ENCODE measurements around the gene CDH15.

Gene CDH15

DNA sequence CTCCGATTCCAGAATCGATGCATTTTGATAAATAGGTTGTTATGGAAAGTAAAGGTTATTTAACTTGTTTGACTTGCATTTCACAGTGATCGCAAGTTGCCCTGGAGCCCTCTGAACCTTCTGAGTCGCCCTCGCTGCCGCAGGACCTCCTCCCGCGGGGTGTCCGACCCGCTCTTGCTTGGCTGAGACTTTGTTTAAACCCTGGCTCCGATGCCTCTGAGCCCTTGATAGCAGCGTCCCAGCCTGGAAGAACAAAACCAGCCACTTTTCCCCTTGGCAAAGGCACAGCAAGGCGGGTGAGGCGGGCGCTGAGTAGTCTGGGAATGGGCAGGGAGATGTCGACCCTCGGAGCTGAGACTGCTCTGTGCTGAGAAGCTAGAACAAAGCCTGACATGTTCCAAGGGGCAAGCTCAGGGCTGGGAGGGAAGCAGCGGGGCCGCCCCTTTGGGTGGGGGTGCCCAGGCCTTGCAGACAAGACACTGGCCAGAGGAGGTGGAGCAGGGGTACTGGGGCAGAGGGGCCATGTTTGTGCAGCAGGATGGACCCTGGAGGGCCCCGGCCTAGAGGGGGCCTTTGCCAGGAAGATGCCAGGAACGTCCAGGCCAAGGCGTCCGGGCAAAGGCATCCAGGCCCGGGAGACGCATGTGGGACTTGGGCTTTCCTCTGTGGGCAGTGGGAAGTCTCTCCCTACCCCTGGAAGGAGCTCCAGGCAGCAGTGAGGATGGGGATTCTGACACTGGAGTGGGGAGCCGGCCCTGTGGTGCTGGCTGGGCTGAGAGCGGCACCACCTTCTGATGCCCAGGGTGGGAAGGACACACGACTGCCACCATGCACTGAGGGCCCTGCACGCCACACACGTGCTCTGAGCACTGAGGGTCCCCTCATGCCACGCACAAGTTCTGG is 30.3 kb upstream of the CDH15 start:
- DNase-seq (ENCODE audit: low read depth in 2 of 2, low spot score in 1 of 2): no peak

DNA sequence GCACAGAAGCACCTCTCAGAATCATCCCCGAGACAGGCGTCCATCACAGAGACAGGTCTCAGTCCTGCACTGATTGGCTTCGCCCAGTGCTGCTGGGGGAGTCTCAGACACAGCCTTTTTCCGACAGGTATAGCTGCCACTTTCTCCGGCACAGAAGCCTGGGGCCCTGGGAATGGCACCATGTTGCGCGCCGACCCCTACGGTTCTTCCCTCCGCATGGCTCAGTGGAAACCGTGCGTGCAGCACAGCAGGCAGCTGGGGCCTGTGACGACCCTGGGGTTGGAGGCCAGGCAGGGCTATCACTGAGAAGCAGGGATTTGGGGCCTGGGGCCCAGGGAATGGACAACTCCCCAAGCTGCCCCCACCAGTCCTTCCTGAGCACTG is 29.7 kb upstream of the CDH15 start:
- DNase-seq (ENCODE audit: low read depth in 2 of 2, low spot score in 1 of 2): no peak

GRCh38 chr16:89142474-89143195 is 28.9 kb upstream of the CDH15 start:
- no peak for DNase-seq (ENCODE audit: low read depth in 2 of 2, low spot score in 1 of 2)

DNA sequence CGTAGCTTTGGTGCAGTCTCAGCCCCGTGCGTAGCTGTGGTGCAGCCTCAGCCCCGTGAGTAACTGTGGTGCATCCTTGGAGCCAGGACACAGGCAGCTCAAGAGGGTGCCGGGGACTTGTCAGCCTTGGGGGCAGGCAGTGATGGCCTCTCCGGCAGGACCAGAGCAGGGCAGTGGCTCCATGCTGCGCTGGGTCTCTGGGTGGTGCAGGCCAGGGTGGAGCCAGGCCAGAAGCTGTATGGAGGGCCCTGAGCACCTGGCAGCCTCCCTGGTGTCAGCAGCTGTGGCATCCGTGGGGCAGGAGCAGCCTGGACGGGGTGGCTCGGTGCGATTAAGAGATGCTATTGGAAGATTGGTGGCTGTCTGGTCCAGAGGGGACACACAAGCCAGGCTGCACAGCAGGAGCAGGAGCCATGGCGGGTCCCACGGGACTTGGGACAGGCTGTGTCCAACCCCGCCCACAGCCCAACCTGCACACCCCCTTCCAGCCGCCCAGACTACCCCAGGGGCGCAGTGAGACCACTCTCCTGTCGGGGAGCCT is 28.3 kb upstream of the CDH15 start:
- no peak for DNase-seq (ENCODE audit: low read depth in 2 of 2, low spot score in 1 of 2)

- no peak for DNase-seq (ENCODE audit: low read depth in 2 of 2, low spot score in 1 of 2)
Measured at GRCh38 chr16:89143911-89144675, 27.5 kb upstream of the CDH15 start.

- no peak for DNase-seq (ENCODE audit: low read depth in 2 of 2, low spot score in 1 of 2)
Measured at GRCh38 chr16:89144681-89145080, 26.9 kb upstream of the CDH15 start.

DNA sequence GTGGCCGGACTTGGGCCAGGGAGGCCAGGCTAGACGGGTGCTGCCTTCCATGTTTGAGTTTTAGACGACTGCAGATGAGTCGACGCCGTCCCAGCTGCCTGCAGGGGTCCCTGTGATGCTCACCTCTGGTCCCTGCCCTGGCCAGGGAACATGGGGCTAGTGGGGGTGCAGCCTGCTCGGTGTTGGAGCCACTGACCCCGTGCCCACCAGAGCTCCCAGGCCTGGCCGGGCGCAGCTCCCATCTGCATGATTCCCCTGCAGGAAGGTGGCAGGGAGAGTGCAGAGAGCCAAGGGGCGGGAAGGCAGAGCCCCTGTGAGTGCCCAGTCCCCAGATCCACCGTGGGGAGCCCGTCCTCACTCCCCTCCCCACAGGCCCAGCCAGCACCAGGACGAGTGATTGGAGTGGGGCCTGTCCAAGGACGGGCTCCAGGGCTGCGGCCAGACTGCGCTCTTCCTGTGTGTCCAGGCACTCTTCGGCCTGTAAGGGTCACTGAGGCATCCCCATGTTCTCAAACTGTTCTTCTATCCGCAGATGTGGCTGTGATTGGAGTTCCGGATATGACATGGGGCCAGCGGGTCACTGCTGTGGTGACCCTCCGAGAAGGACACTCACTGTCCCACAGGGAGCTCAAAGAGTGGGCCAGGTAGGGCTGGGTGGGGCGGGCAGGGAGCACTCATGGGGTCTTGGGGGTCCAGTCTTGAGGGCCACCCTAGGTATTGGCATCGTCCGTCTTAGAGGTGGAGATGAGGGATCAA is 26.0 kb upstream of the CDH15 start:
- DNase-seq (ENCODE audit: low read depth in 2 of 2, low spot score in 1 of 2): no peak

GRCh38 chr16:89146211-89147005 is 25.1 kb upstream of the CDH15 start:
- no peak for DNase-seq (ENCODE audit: low read depth in 2 of 2, low spot score in 1 of 2)

DNA sequence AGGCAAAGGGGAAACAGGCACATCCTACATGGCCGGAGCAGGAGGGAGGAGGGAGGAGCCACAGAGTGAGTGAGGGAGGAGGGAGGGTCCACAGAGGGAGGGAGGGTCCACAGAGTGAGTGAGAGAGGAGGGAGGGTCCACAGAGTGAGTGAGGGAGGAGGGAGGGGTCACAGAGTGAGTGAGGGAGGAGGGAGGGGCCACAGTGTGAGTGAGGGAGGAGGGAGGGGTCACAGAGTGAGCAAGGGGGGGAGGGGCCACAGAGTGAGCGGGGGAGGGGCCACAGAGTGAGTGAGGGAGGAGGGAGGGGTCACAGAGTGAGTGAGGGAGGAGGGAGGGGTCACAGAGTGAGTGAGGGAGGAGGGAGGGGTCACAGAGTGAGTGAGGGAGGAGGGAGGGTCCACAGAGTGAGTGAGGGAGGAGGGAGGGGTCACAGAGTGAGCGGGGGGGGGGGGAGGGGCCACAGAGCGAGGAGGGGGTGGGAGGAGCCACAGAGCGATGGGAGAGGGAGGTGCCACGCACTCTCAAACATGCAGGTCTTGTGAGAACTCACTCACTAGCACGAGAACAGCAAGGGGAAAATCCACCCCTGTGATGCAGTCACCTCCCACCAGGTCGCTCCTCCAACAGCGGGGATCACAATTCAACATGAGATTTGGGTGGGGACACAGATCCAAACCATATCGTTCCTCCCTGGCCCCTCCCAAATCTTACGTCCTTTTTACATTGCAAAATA is 24.3 kb upstream of the CDH15 start:
- DNase-seq (ENCODE audit: low read depth in 2 of 2, low spot score in 1 of 2): no peak

DNA sequence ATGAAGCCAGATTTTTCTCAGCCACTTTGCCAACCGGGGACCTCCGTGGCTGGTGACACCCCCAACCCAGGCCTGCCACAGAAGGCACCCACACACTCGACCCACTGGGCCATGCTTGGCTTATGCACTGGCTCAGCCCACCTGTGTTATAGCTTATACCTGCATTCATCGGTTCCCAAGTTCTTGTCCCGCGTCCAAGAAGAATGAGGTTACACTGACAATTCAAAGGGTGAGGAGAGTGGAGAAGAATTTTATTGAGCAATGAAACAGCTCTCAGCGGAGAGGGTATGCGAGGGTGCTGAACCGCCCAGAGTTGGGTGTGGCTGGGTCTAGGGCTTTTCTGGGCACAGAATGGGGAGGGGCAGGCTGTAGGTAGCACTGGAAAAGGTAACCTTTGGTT is 22.2 kb upstream of the CDH15 start:
- DNase-seq (ENCODE audit: low read depth in 2 of 2, low spot score in 1 of 2): no peak

GRCh38 chr16:89150090-89150835 is 21.3 kb upstream of the CDH15 start:
- no peak for DNase-seq (ENCODE audit: low read depth in 2 of 2, low spot score in 1 of 2)

GRCh38 chr16:89150981-89151380 is 20.6 kb upstream of the CDH15 start:
- DNase-seq (ENCODE audit: low read depth in 2 of 2, low spot score in 1 of 2): no peak

DNA sequence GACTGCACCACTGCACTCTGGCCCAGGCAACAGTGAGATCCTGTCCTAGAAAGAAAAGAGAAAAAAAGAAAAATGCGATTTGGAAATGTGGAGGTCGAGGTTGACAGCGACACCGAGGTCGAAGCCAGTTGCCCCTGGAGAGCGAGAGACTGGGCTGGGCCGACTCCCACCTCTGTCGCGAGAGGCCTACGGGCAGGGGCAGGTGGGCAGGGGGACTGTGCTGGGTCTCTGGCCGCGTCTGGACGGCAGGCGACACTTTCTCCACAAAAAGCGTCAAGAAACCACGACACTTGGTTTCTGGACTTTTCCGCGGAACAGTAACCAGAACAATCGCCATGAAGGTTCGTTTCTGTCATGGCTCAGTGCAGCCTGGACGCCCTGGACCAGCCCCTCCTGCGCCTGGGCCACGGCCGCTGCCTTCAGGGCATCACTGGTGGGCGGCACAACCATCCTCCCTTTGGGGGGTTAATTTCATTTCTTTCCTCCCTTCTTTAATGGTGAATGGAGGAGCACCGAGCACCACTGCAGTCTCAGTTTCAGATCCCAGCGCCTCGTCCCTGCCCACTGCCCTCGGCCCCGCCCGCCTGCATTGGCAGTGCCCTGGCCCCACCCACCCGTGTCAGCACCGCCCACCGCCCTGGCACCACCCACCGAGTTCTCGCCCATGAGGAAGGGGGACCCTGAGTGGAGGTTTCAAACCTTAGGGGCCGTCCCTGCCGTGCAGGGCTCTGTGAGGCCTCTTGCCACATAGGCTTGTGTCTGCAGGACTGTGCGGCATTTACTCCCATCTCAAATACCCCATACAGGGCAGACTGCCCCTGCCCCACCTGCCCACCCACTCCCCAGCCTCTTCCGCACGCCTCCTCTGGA is 18.5 kb upstream of the CDH15 start:
- no peak for DNase-seq (ENCODE audit: low read depth in 2 of 2, low spot score in 1 of 2)

DNA sequence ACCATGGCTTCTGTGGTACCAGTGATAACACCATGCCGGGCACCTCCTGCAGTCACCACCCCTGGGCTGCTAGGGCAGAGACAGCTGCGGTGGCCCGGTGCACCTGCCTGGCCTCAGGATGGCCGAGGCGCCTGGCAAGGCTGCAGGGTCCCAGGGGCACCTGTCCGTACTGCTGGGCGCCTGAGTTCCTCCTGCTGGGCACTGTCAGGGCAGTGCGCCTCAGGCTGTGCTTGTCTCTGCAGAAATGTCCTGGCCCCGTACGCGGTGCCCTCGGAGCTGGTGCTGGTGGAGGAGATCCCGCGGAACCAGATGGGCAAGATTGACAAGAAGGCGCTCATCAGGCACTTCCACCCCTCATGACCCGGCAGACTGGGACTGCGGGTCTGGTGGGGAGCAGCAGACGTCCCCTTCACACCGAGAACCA is 17.7 kb upstream of the CDH15 start:
- DNase-seq (ENCODE audit: low read depth in 2 of 2, low spot score in 1 of 2): no peak

GRCh38 chr16:89154390-89155183 is 17.0 kb upstream of the CDH15 start:
- no peak for DNase-seq (ENCODE audit: low read depth in 2 of 2, low spot score in 1 of 2)

DNA sequence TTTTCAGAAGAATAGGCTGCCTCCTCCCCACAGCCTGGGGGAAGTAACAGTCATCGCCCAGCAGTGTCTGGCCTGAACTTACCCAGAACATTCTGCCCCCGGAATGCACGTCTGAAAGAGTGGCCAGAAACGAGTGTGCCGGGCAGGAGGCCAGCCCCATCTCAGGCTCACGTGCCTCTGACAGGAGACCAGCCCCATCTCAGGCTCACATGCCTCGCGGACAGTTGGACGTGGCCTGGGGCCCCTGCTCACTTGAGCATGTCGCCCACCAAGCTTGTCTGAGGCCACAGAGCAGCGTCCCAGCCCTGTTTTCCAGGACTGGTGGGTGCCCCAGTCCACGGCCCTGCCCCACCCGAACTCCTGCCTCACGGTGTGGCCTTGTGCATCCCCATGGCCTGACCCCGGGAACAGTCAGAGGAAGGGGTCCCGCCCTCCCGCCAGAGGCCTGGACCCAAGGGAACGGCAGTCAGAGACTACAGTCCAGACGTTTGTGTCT is 16.3 kb upstream of the CDH15 start:
- DNase-seq (ENCODE audit: low read depth in 2 of 2, low spot score in 1 of 2): no peak

Measured in stimulated activated CD8-positive, alpha-beta memory T cell treated with anti-CD3 and anti-CD28 coated beads, Interleukin-4, amount 100 ng/mL, for 4 hours (primary cell).